A549 (cell line): ENCODE results near the gene SLC25A25. TPM values are rescaled to one million over a fixed set of nuclear protein-coding genes. Genes with fewer than 3 reads are reported as not detected.
A peak's percentile ranks its signal among the peaks of the same experiment; 100 is the strongest.

Experiments
- ATAC-seq, 2 experiments: fragments of 200-7000 bp in 1 of 2; fragments of >200 bp in 1 of 2; cut with Nextera tagmentation in 1 of 2; cut with Tn5 transposase in 1 of 2; 3 replicates each; pipeline versions ENCODE4 v1.8.0 to v1.9.1; 2018 to 2020; ENCODE audit warnings: mild to moderate bottlenecking in 1 of 2, moderate library complexity in 1 of 2
- CTCF ChIA-PET: fragments of 300-600 bp; sonication (Branson Sonifier 250); formaldehyde crosslinking; extraction: SDS; loops from one replicate; lab custom pipeline; 2021; ENCODE audit warnings: antibody characterized with exemption, inconsistent platforms; lab: Yijun Ruan, JAX
- POLR2A ChIA-PET: fragments of 350-600 bp; formaldehyde crosslinking; extraction: SDS; loops from one replicate; lab custom pipeline; 2021; ENCODE audit warnings: antibody characterized with exemption, inconsistent platforms; lab: Yijun Ruan, JAX
- DNase-seq, 2 experiments: peaks; one replicate each; pipeline versions ENCODE4 v3.0.0 to v3.0.0-alpha.2; 2011 to 2016; ENCODE audit warnings: low read depth in 1 of 2, low spot score in 1 of 2
- FAIRE-seq: peaks from 2 replicates; lab custom pipeline; 2011; peaks lifted over from hg19 to GRCh38; lab: Jason Lieb, UNC
- H3K27ac ChIP-seq, 2 experiments: fragments of >200 bp; sonication (Bioruptor Twin); formaldehyde crosslinking; 3 replicates each; pipeline ENCODE4 v1.5.1; 2016 to 2017
- H3K4me1 ChIP-seq: fragments of >200 bp; sonication (Bioruptor Twin); formaldehyde crosslinking; 3 replicates; pipeline ENCODE4 v1.6.1; 2016
- H3K4me2 ChIP-seq: fragments of >200 bp; sonication (Bioruptor Twin); formaldehyde crosslinking; 3 replicates; pipeline ENCODE4 v1.6.1; 2016
- H3K4me3 ChIP-seq: fragments of >200 bp; sonication (Bioruptor Twin); formaldehyde crosslinking; 3 replicates; pipeline ENCODE4 v1.5.1; 2016
- H3K9me3 ChIP-seq: fragments of >200 bp; sonication (Bioruptor Twin); formaldehyde crosslinking; 3 replicates; pipeline ENCODE4 v1.6.1; 2016
- CTCF ChIP-seq: fragments of >200 bp; sonication (Bioruptor Twin); formaldehyde crosslinking; IDR thresholded peaks from 3 replicates; pipeline ENCODE4 v1.5.1; 2016
- EHF ChIP-seq: fragments of 250-450 bp; sonication (Bioruptor Pico); IDR thresholded peaks from 2 replicates; pipeline ENCODE4 v1.5.0; 2020; ENCODE audit warnings: mild to moderate bottlenecking
- EP300 ChIP-seq, 2 experiments: fragments of >200 bp; sonication (Bioruptor Twin); formaldehyde crosslinking; IDR thresholded peaks; 2 replicates in 1 of 2; 3 replicates in 1 of 2; pipeline ENCODE4 v1.6.1; 2016 to 2017
- FOSB ChIP-seq: fragments of 250-450 bp; sonication (Bioruptor Pico); IDR thresholded peaks from 2 replicates; pipeline ENCODE4 v1.5.0; 2020; ENCODE audit warnings: mild to moderate bottlenecking, moderate library complexity
- FOSL2 ChIP-seq, 2 experiments: fragments of 450-650 bp in 1 of 2; fragments of >200 bp in 1 of 2; sonication (Bioruptor Twin) in 1 of 2; formaldehyde crosslinking; IDR thresholded peaks; 2 replicates each; pipeline versions ENCODE4 v1.5.0 to v1.6.1; 2016 to 2020; ENCODE audit warnings: mild to moderate bottlenecking in 1 of 2, moderate library complexity in 1 of 2
- HOXA7 ChIP-seq: fragments of 250-450 bp; sonication (Bioruptor Pico); IDR thresholded peaks from 2 replicates; pipeline ENCODE4 v1.5.0; 2020; ENCODE audit warnings: mild to moderate bottlenecking, moderate library complexity
- JUN ChIP-seq, 2 experiments: fragments of >200 bp; sonication (Bioruptor Twin); formaldehyde crosslinking; IDR thresholded peaks; 2 replicates in 1 of 2; 3 replicates in 1 of 2; pipeline ENCODE4 v1.6.1; 2016 to 2017
- MAFK ChIP-seq: fragments of 450-650 bp; IDR thresholded peaks from 2 replicates; pipeline ENCODE4 v1.6.1; 2014; ENCODE audit not compliant: partially characterized antibody
- MAZ ChIP-seq: fragments of 150-350 bp; IDR thresholded peaks from 2 replicates; pipeline ENCODE4 v1.6.1; 2014; ENCODE audit warnings: antibody characterized with exemption, low read depth, low read length, borderline replicate concordance
- MYC ChIP-seq: IDR thresholded peaks from 2 replicates; pipeline ENCODE4 v1.6.1; 2012; ENCODE audit warnings: mild to moderate bottlenecking, inconsistent platforms, low read length, improper control_type of control experiment, borderline replicate concordance
- NR3C1 ChIP-seq: fragments of >200 bp; sonication (Bioruptor Twin); formaldehyde crosslinking; IDR thresholded peaks from 3 replicates; pipeline ENCODE4 v1.6.1; 2017
- PBX3 ChIP-seq: IDR thresholded peaks from 2 replicates; pipeline ENCODE4 v1.6.1; 2012
- POLR2A ChIP-seq: IDR thresholded peaks from 2 replicates; pipeline ENCODE4 v1.6.1; 2012; ENCODE audit warnings: mild to moderate bottlenecking, low read length
- POLR2AphosphoS2 ChIP-seq: conservative IDR thresholded peaks from 2 replicates; pipeline ENCODE4 v1.6.1; 2012; ENCODE audit warnings: low read length, improper control_type of control experiment, inconsistent platforms
- RFX5 ChIP-seq: fragments of 450-650 bp; IDR thresholded peaks from 2 replicates; pipeline ENCODE4 v1.7.1; 2014; ENCODE audit warnings: antibody characterized with exemption, mild to moderate bottlenecking, moderate library complexity
- RNF2 ChIP-seq: fragments of 200-600 bp; sonication (generic); IDR thresholded peaks from 2 replicates; pipeline ENCODE4 v1.6.1; 2016; ENCODE audit warnings: low read depth, mild to moderate bottlenecking, antibody characterized with exemption, moderate library complexity, borderline replicate concordance
- TP53 ChIP-seq: fragments of 250-450 bp; sonication (Bioruptor Pico); IDR thresholded peaks from 2 replicates; pipeline ENCODE4 v1.5.0; 2021; ENCODE audit warnings: mild to moderate bottlenecking, moderate library complexity
- USF2 ChIP-seq: fragments of 450-650 bp; IDR thresholded peaks from 2 replicates; pipeline ENCODE4 v1.6.1; 2014; ENCODE audit warnings: antibody characterized with exemption
- ZC3H11A ChIP-seq: fragments of 450-650 bp; IDR thresholded peaks from 2 replicates; pipeline ENCODE4 v1.6.1; 2014; ENCODE audit warnings: antibody characterized with exemption, mild to moderate bottlenecking
- ZSCAN20 ChIP-seq: fragments of 250-450 bp; sonication (Bioruptor Pico); IDR thresholded peaks from 2 replicates; pipeline ENCODE4 v1.8.0; 2022; ENCODE audit warnings: mild to moderate bottlenecking, moderate library complexity
- WGBS: methylation state at CpG from one replicate; pipeline ENCODE4 v1.1.6; 2017; ENCODE audit errors: missing lambda C conversion rate; 5-methylcytosine and 5-hydroxymethylcytosine counted together
- polyA minus RNA-seq: library from RNA; depleted of rRNA, polyadenylated mRNA; stranded (reverse); fragments of >200 nt; gene quantifications from 2 replicates; pipeline ENCODE4 v1.2.3, GENCODE V29; 2011; rRNA and poly(A)+ RNA removed
- polyA plus RNA-seq, 4 experiments: library from polyadenylated mRNA; depleted of rRNA in 3 of 4; stranded (reverse); fragments of >200 nt; fragmentation: RNase III in 1 of 4; extraction: RNeasy Plus Mini Kit Qiagen cat#74134 plus additional on column Dnase treatment in 1 of 4; gene quantifications; 2 replicates in 3 of 4; 3 replicates in 1 of 4; pipeline ENCODE4 v1.2.3, GENCODE V29; 2011 to 2017

SLC25A25 gene
- polyA plus RNA-seq (2011; rRNA removed) (7.0 TPM in 2 replicates), polyA plus RNA-seq (2017; fragmentation: RNase III; extraction: RNeasy Plus Mini Kit Qiagen cat#74134 plus additional on column Dnase treatment) (6.5 to 7.0 TPM (median 7.0 TPM) in 3 replicates), polyA minus RNA-seq (6.6 and 7.0 TPM in 2 replicates)
- 8.1 and 9.1 TPM in 2 replicates for polyA plus RNA-seq (2012; cell fraction: cytosol; rRNA removed)
- 19.7 and 19.8 TPM in 2 replicates for polyA plus RNA-seq (2012; cell fraction: nucleus; rRNA removed)

- WGBS: under 1% methylated on average over 19 of the region's 67 CpGs
- CTCF ChIA-PET: interaction anchor here (0.5 to 7.4 kb wide), 13 partner anchors 10 to 290 kb away, joined by 3 to 46 read pairs (median 3); partner anchors contain the start of gene EEIG1
- peak within 1 kb of the TSS; percentile 84 for H3K4me3 ChIP-seq
- no peak for FAIRE-seq
- POLR2A ChIA-PET: interaction anchor here (0.9 to 2.2 kb wide), 13 partner anchors 8 to 124 kb away, joined by 3 to 15 read pairs (median 3); partner anchors contain the start of gene EEIG1
- no peaks in the 10 kb centered on the region for H3K9me3 ChIP-seq
- peak; percentile 96 to 99 for DNase-seq
- TF ChIP-seq USF2 (peak; percentile 61), POLR2A (peak; percentile 70), RFX5 (peak; percentile 57; the same call in 1 of the 2 replicates), PBX3 (peak; percentile 83), FOSL2 (IDR thresholded peaks at IDR 0.05) (no peak), FOSL2 (CRISPR knock-in tag; IDR thresholded peaks at IDR 0.05) (peak; percentile 13; the same call in 1 of the 2 replicates), JUN (IDR thresholded peaks at IDR 0.05) (peak in 1 of 2 experiments; percentile 61; a peak in 2 of 5 replicates), NR3C1 (no peak), ZSCAN20 (no peak), ZC3H11A (no peak)
- H3K27ac ChIP-seq: peak within 1 kb of the TSS; percentile 93 to 99
- peak within 1 kb of the TSS; percentile 89 for H3K4me2 ChIP-seq
- H3K4me1 ChIP-seq: peaks cover 38% of the 10 kb centered on the region
- peak; percentile 80 to 86 for ATAC-seq
Measured at GRCh38 chr9:128067645-128068385, at the start of gene SLC25A25. Gene SLC25A25 (plus strand): TSS chr9:128068232. CDS start chr9:128068320, 88 bp downstream.

- Histone ChIP-seq H3K4me3 (no peak overlapping the region), H3K4me1 (peaks cover 16% of the 10 kb centered on the region), H3K9me3 (no peaks in the 10 kb centered on the region)
- TF ChIP-seq ZSCAN20: no peak
- no peak for TF ChIP-seq MAFK
- TF ChIP-seq POLR2AphosphoS2: no peak
- no peak for TF ChIP-seq EP300 (IDR thresholded peaks at IDR 0.05)
- TF ChIP-seq EHF (CRISPR knock-in tag): no peak
- TF ChIP-seq JUN (IDR thresholded peaks at IDR 0.05): no peak
- TF ChIP-seq MAZ: no peak
- TF ChIP-seq, all 56 proteins: peak for 0
- ChIA-PET CTCF (interaction anchor here (0.8 to 16.2 kb wide), 10 partner anchors 11 to 97 kb away, joined by 3 to 162 read pairs (median 4); partner anchors contain the start of gene EEIG1), POLR2A (no interaction called here)
- no peak for FAIRE-seq
- Histone ChIP-seq H3K4me2 (no peak overlapping the region), H3K27ac (0 out of 6 replicates have a peak overlapping the region, but pooled peaks of 1 of the 2 experiments have one; percentile 11)
- DNase-seq: no peak
- whole genome bisulfite sequencing: 83% methylated on average over 4 of the region's 4 CpGs
- ATAC-seq: peak in 1 of 2 experiments; percentile 32; a peak in 3 of 6 replicates
Measured at GRCh38 chr9:128020692-128021091, 47.3 kb upstream of the SLC25A25 start.

- H3K9me3 ChIP-seq: no peaks in the 10 kb centered on the region
- peaks cover 16% of the 10 kb centered on the region for H3K4me1 ChIP-seq
- no peak overlapping the region for H3K27ac ChIP-seq
- POLR2A ChIA-PET: no interaction called here
- CTCF ChIA-PET: interaction anchor here (0.8 to 16.2 kb wide), 8 partner anchors 11 to 97 kb away, joined by 3 to 162 read pairs (median 4); no protein-coding TSS in a partner anchor
- ATAC-seq (no peak), FAIRE-seq (no peak), DNase-seq (no peak)
- H3K4me2 ChIP-seq: no peak overlapping the region
- H3K4me3 ChIP-seq: no peak overlapping the region
- 93% methylated on average over 1 of the region's 1 CpG for WGBS
- TF ChIP-seq FOSB (CRISPR knock-in tag): no peak
- no peak for TF ChIP-seq EP300 (IDR thresholded peaks at IDR 0.05)
- no peak for TF ChIP-seq CTCF
- TF ChIP-seq TP53: no peak
- no peak for TF ChIP-seq JUN (IDR thresholded peaks at IDR 0.05)
- TF ChIP-seq HOXA7 (CRISPR knock-in tag): no peak
- TF ChIP-seq USF2: no peak
- TF ChIP-seq MYC: no peak
- TF ChIP-seq RFX5: no peak
- no peak for TF ChIP-seq RNF2
- TF ChIP-seq, all 56 proteins: peak for 0
Measured at GRCh38 chr9:128021098-128021497, 46.9 kb upstream of the SLC25A25 start.
